Activated CD4-positive, alpha-beta T cell treated with anti-CD3 and anti-CD28 coated beads, Interleukin-2, amount 50 U/mL, for 1 hour (primary cell): Measurements from ENCODE around the gene COL5A1.

Source experiments
- DNase-seq: peaks from one replicate; pipeline ENCODE4 v3.0.0-alpha.2; 2020

COL5A1 gene

GRCh38 chr9:134607971-134608370 lies 33.6 kb upstream of the COL5A1 start:
- DNase-seq, result no peak

GRCh38 chr9:134611046-134611445 lies 30.6 kb upstream of the COL5A1 start:
- no peak for DNase-seq

DNA sequence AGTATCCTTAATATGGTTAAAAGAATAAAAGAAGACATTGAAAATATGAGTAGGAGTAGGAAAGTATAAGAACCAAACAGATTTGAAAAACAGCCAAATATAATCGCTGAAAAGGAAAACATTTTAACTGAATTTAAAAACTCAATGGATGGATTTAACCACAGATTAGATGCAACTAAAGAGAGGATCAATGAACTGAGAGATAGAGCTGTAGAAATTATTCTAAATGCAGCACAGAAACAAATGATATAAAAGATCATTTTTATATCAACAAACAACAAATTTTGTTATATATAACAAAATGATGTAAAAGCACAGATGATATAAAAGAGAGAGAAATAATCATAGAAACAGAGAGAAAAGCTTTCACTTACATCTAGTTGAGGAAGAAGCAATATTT lies 29.3 kb upstream of the COL5A1 start:
- DNase-seq, result no peak

- no peak for DNase-seq
These were observed 28.9 kb upstream of the COL5A1 start for GRCh38 chr9:134612715-134613114.

- DNase-seq, result no peak
These were observed 27.3 kb upstream of the COL5A1 start for GRCh38 chr9:134614256-134614655.

DNA sequence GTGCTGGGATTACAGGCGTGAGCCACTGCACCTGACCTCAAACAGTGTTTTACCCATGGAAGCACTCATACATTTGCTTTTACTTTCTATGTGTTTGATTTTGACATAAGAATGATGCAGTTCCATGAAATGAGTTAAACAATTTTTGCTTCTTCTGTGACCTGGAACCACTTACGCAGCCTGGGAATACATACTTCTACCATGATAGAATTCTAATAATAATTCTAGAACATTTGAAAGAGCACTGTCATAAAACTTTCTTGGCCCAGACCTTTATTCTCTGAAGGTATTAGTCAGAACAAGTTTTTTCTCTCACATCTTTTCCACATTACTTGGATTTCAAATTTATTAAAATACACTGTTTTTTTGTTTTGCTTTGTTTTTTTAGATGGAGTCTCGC lies 25.3 kb upstream of the COL5A1 start:
- no peak for DNase-seq

- DNase-seq, result no peak
These were observed 24.4 kb upstream of the COL5A1 start for GRCh38 chr9:134617246-134617645.

- no peak for DNase-seq
These were observed 23.8 kb upstream of the COL5A1 start for GRCh38 chr9:134617836-134618162.

DNA sequence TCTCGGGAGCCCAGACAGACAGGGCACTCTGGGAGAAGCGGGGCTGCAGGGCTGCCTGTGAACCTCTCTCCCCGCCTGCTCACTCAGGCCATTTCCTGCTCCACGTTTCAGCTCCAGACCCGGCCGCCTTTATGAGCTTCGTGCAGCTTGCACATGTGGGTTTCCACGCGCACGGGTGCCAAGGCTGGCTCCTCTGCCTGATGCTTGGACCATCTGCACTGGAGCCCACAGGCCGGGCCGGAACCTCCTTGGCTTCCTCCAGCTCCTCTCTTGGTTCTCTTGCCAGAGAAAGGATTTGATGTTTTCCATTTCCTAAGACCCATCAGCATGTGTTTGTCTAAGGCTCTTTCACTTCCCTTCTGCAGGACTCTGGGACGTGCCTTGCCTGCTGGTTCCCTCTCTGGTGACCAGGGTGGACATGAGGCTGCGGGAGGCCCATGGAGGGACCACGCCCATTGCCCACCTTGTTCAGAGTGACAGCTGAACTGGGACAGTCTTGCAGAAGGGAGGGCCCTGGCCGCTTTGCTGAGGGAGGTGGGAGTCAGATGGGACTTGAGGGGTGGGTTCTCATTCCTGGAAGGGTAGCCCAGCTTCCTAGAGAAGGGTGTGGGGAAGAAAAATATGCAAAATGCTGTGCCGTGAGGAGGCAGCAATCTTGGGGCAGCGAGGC lies 23.3 kb upstream of the COL5A1 start:
- no peak for DNase-seq

DNA sequence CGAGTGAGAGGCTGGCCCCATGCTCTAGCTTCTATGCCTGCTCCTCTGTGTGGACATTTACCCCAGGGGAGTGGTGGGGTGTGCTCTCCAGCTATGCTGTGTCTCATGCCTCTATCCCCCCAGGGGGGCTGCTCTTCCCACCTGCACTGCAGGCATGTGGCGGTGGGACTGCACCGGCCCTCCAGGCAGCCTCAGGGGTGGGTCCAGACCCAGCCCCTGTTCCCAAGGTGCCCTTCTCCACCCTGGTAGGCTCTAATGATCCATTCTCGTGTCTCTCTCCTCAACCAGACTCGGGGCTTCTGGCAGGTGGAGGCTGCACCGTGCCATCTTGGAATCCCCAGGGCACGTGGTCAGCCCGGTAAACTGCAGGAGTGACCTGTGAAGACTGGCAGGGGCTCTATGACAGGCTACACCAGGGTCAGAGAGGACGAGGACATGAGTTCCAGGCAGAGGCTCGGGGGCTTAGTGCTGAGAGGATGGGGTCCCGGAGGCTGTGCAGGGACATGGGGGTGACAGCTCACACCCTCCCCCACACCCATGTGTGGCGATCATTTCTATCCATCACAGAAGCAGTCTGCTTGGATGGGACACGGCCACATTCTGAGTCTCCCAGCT lies 22.7 kb upstream of the COL5A1 start:
- no peak for DNase-seq

GRCh38 chr9:134619448-134619982 lies 22.1 kb upstream of the COL5A1 start:
- DNase-seq, result no peak

- DNase-seq, result no peak
These were observed 21.5 kb upstream of the COL5A1 start for GRCh38 chr9:134619983-134620661.

DNA sequence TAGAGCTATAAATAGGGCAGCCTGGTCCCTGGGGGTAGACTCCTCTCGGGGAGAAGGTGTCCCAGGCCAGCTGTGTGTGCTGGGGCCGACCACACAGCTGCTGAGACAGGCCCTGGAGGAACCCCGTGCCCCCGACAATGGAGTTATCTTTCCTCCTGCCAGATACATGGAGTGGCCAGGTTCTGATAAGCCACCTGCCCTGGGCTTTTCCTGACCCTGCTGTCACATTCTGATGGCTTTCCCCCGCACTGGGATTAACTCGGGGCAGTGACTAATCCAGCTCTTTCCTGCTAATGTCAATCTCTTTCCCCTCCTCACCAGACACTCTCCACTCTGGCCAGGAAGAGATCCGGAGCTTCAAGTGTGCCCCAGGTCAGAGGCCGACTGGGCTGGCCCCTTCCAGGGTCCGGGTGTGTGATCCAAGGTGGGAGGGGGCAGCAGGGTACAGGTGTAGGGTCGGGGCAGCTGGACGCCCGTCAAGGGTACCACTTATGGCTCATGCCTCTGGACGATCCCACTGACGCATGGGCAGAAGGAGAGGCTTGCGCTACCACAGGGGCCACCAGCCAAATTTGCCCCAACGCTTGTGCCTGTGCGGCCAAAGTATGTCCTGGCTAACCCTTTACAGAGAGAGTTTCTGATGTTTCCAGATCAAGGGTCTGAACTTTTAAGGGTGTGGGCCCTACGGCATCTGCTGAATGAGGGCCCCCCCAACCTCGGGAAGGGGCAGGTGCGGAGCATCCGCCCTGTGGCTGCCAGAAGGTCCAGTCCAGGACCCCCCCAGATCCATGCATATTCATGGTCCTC lies 20.6 kb upstream of the COL5A1 start:
- DNase-seq, result no peak

GRCh38 chr9:134621558-134622110 lies 20.0 kb upstream of the COL5A1 start:
- no peak for DNase-seq

GRCh38 chr9:134622896-134623257 lies 18.7 kb upstream of the COL5A1 start:
- no peak for DNase-seq

- no peak for DNase-seq
These were observed 18.1 kb upstream of the COL5A1 start for GRCh38 chr9:134623258-134624066.

DNA sequence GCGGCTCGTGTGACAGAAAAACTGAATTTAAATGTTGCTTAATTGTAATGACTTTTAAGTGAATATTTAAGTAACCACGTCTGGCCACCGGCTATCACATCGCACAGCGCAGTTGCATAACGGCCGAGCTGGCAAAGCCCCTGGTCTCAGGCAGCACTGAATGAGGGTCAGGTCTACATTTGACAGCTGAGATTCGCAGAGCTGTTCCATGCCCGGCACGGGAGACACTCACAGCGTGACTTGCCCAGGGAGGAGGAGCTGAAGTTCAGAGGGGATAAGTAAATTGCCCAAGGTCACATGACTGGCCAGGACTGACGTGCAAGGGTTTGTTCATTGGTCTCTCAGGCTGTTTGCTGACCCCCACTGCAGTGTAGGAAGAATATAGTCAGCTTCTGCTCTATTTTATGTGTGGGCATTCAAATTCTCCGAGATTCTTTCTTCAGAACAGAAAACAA lies 17.4 kb upstream of the COL5A1 start:
- DNase-seq, result no peak

- DNase-seq, result no peak
These were observed 16.9 kb upstream of the COL5A1 start for GRCh38 chr9:134624621-134625181.

- DNase-seq, result no peak
These were observed 16.1 kb upstream of the COL5A1 start for GRCh38 chr9:134625361-134626068.

DNA sequence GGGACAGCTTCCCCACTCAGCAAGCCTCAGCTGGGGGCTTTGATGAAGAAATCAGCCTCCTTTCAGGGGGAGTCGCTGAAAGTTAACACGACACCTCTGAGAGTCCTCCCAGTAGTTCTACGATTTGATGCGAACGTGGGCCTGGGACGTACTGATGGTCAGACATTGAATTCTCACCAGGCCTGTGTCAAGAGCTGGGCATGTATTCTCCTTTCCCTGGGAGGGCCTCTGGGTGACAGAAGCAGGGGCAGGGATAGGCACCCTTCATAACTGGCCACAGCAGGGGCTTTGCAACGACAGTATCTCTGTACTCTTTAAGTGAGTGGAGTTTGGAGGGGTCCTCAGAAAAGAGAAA lies 15.6 kb upstream of the COL5A1 start:
- DNase-seq, result no peak
